ENCODE measurements around the gene TOX2. TPM values are rescaled to one million over a fixed set of nuclear protein-coding genes. Genes with fewer than 3 reads are reported as not detected.

TOX2 gene
- total and polyA plus RNA-seq, 2 of the 8 experiments (the other 6 are each of a cell fraction or from before 2014, with no cell fraction given) = 1.8 to 3.4 TPM

DNA sequence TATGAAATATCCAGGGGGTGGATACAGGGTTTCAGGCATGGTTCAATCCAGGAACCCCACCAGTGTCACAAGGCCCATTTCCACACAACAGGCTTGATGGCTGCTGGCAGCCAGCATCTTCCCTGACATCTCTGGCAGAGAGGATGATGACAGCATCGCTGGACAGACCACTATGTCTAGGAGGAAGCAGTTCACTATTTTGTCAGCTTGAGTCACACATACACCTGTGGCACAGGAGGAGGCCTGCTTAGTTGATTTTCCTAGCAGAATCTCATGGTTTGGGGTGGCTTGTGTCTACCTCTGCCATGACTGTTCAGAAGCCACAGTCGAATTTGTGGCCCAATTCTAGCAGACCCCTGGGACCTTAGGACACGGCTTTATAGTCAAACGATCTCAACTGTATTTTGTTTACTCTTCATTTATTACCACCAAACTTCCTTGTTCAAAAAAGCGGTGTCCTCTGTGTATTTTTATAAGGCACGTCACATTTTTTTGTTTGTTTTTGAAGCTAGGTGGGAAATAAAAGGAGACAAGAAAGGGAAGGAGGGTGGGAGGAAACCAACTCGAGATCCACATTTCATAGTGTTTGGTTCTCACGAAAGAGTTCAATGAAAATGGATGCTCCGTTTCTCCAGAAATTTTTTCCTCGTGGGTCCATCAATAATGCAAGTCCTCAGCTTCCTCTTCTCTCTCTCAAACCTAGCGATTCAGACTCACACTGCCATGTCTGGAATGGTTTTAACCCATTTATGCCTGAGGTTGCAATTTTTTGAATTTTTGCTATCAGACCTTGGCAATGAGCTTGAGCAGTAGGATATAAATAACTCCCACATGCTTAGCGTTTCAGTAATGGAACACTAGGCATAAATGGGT lies 94.4 kb downstream of the TOX2 start:
- no peak overlapping the region for H4K5ac ChIP-seq (ENCODE audit: insufficient read length, low read depth, low read length)
- no peak for FAIRE-seq
- CTCF ChIA-PET (ENCODE audit: partially characterized antibody) = interaction anchor here (0.9 kb wide), 1 partner anchor 9 kb away, joined by 3 read pairs; no protein-coding TSS in a partner anchor
- TF ChIP-seq POLR2A (IDR thresholded peaks at IDR 0.05; ENCODE audit: control extremely low read depth in 1 of 2, low read depth in 2 of 2, low read length in 2 of 2) = no peak
- no peak for TF ChIP-seq JUND (IDR thresholded peaks at IDR 0.05; ENCODE audit: low read length)
- TF ChIP-seq CBX8 (IDR thresholded peaks at IDR 0.05; ENCODE audit: borderline replicate concordance, low read depth, low read length) = no peak
- TF ChIP-seq, protein P1, sequence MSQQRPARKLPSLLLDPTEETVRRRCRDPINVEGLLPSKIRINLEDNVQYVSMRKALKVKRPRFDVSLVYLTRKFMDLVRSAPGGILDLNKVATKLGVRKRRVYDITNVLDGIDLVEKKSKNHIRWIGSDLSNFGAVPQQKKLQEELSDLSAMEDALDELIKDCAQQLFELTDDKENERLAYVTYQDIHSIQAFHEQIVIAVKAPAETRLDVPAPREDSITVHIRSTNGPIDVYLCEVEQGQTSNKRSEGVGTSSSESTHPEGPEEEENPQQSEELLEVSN (IDR thresholded peaks at IDR 0.05) = no peak
- no peak for TF ChIP-seq PHF8 (conservative IDR thresholded peaks at IDR 0.05; ENCODE audit: low read depth, low read length)
- no peak for TF ChIP-seq TAF1 (IDR thresholded peaks at IDR 0.05; ENCODE audit: low read depth, low read length)
- TF ChIP-seq CTBP2 (IDR thresholded peaks at IDR 0.05; ENCODE audit: borderline replicate concordance, insufficient read depth, insufficient read length, low read length) = no peak
- TF ChIP-seq, protein P2, sequence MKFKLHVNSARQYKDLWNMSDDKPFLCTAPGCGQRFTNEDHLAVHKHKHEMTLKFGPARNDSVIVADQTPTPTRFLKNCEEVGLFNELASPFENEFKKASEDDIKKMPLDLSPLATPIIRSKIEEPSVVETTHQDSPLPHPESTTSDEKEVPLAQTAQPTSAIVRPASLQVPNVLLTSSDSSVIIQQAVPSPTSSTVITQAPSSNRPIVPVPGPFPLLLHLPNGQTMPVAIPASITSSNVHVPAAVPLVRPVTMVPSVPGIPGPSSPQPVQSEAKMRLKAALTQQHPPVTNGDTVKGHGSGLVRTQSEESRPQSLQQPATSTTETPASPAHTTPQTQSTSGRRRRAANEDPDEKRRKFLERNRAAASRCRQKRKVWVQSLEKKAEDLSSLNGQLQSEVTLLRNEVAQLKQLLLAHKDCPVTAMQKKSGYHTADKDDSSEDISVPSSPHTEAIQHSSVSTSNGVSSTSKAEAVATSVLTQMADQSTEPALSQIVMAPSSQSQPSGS (IDR thresholded peaks at IDR 0.05; ENCODE audit: low read length) = no peak
- no peak for TF ChIP-seq CEBPB (IDR thresholded peaks at IDR 0.05; ENCODE audit: low read depth, low read length)
- no peak for TF ChIP-seq GTF2F1 (IDR thresholded peaks at IDR 0.05; ENCODE audit: borderline replicate concordance, low read depth, low read length)
- no peak for TF ChIP-seq KDM5A (IDR thresholded peaks at IDR 0.05; ENCODE audit: low read length)

More for the DNA sequence above, 94.4 kb downstream of the TOX2 start:
- H3K9me3 ChIP-seq (ENCODE audit: insufficient read depth in 2 of 2, low read depth in 1 of 2, low read length in 1 of 2) = no peaks in the 10 kb centered on the region
- H3K4ac ChIP-seq (replicated peaks; ENCODE audit: insufficient read length, low read depth, low read length) = no peak overlapping the region
- no peak overlapping the region for H2BK15ac ChIP-seq (ENCODE audit: low read length)
- H3K27ac ChIP-seq (ENCODE audit: low read depth, low read length) = no peak overlapping the region
- POLR2A ChIA-PET (ENCODE audit: partially characterized antibody) = no interaction called here
- H4K8ac ChIP-seq (ENCODE audit: extremely low read depth, insufficient read depth, low read length) = no peak overlapping the region
- no peak overlapping the region for H3K9ac ChIP-seq (replicated peaks in 1 of 4; ENCODE audit: extremely low read depth in 1 of 4, low read depth in 3 of 4, low read length in 3 of 4)
- WGBS, 2 experiments (ENCODE audit: extremely low coverage in 1 of 2, insufficient coverage in 1 of 2, insufficient read length in 1 of 2, insufficient replicate concordance in 2 of 2, low coverage in 1 of 2, low lambda C conversion rate in 2 of 2, missing lambda C conversion rate in 1 of 2) = 77% methylated on average over 12 of the region's 12 CpGs; no CpG with 5 or more reads in 1 of the 2 experiments
- no peaks in the 10 kb centered on the region for H3K36me3 ChIP-seq (ENCODE audit: control insufficient read depth in 2 of 4, insufficient read depth in 4 of 4, low read length in 3 of 4)
- no peak overlapping the region for H2BK12ac ChIP-seq (ENCODE audit: low read depth, low read length)
- no peaks in the 10 kb centered on the region for H4K20me1 ChIP-seq (replicated peaks in 1 of 2; ENCODE audit: control insufficient read depth in 1 of 2, insufficient read depth in 2 of 2, low read length in 2 of 2)
- no peak overlapping the region for H2BK120ac ChIP-seq (replicated peaks; ENCODE audit: low read depth, low read length)
- no peaks in the 10 kb centered on the region for H3K23me2 ChIP-seq (ENCODE audit: low read depth, low read length)
- H3K79me1 ChIP-seq (ENCODE audit: low read depth, low read length) = no peaks in the 10 kb centered on the region
- H3K56ac ChIP-seq (replicated peaks; ENCODE audit: insufficient read length, low read depth, low read length) = no peak overlapping the region
- H3K4me1 ChIP-seq (replicated peaks in 1 of 4; ENCODE audit: control insufficient read depth in 3 of 4, insufficient read depth in 4 of 4, low read length in 3 of 4) = no peaks in the 10 kb centered on the region
- no peak overlapping the region for H4K91ac ChIP-seq (replicated peaks; ENCODE audit: insufficient read length, low read length)
- H2BK5ac ChIP-seq (ENCODE audit: low read depth, low read length) = no peak overlapping the region
- H3K27me3 ChIP-seq (replicated peaks in 1 of 4; ENCODE audit: control insufficient read depth in 3 of 4, extremely low read depth in 1 of 4, insufficient read depth in 3 of 4, low read length in 3 of 4) = no peaks in the 10 kb centered on the region
- H3K79me2 ChIP-seq (ENCODE audit: control insufficient read depth in 1 of 2, insufficient read depth in 2 of 2, low read length in 2 of 2) = no peaks in the 10 kb centered on the region
- no peak overlapping the region for H2AK5ac ChIP-seq (ENCODE audit: low read depth, low read length)
- no peak for DNase-seq (ENCODE audit: low read depth in 1 of 2, low spot score in 2 of 2)
- no peak overlapping the region for H3K4me3 ChIP-seq (ENCODE audit: extremely low read depth in 1 of 4, insufficient read depth in 2 of 4, low read depth in 3 of 4, low read length in 4 of 4)
- H3K18ac ChIP-seq (ENCODE audit: extremely low read depth, low read length) = no peak overlapping the region
- H2AFZ ChIP-seq (ENCODE audit: low read length) = no peak overlapping the region
- no peak overlapping the region for H3K4me2 ChIP-seq (ENCODE audit: insufficient read depth in 1 of 2, low read depth in 2 of 2, low read length in 2 of 2)
- H3K23ac ChIP-seq (ENCODE audit: insufficient read length) = no peak overlapping the region
- no peak overlapping the region for H2BK20ac ChIP-seq (ENCODE audit: low read length)
- no peak overlapping the region for H3K14ac ChIP-seq (ENCODE audit: insufficient read length)

Measured in H1 (cell line).